Ovary (tissue), 3 donors: Measurements from ENCODE around the gene MAGEA8.

Experiments
- CTCF ChIP-seq, 3 donors: fragments of 450-650 bp in 2 of 3; fragments of 200-600 bp in 1 of 3; IDR thresholded peaks; one replicate each; pipeline versions ENCODE4 v1.5.1 to v1.8.0; 2016 to 2022; ENCODE audit warnings: antibody characterized with exemption in 3 of 3, mild to moderate bottlenecking in 1 of 3
- POLR2A ChIP-seq: fragments of 450-650 bp; IDR thresholded peaks from one replicate; pipeline ENCODE4 v1.6.1; 2017; ENCODE audit warnings: antibody characterized with exemption, mild to moderate bottlenecking, moderate library complexity
- donor health status: DM: no; HTN: no; CAD: no.

GRCh38 chrX:149910178-149910695 is 29.3 kb downstream of the MAGEA8 start:
- TF ChIP-seq CTCF (IDR thresholded peaks at IDR 0.05) (no peak), POLR2A (no peak)
